HEK293T (cell line): Measurements from ENCODE around the gene SLC26A5.
A peak's percentile ranks its signal among the peaks of the same experiment; 100 is the strongest.

Experiments
- ELF4 ChIP-seq: fragments of 450-650 bp; IDR thresholded peaks from 2 replicates; pipeline ENCODE4 v1.6.1; 2017; ENCODE audit warnings: antibody characterized with exemption
- FOXK2 ChIP-seq: fragments of 450-650 bp; IDR thresholded peaks from 2 replicates; pipeline ENCODE4 v1.6.1; 2016; ENCODE audit warnings: mild to moderate bottlenecking
- SP1 ChIP-seq: fragments of 450-650 bp; IDR thresholded peaks from 2 replicates; pipeline ENCODE4 v1.6.1; 2017
- TARDBP ChIP-seq: fragments of 450-650 bp; IDR thresholded peaks from 2 replicates; pipeline ENCODE4 v1.6.1; 2016

DNA sequence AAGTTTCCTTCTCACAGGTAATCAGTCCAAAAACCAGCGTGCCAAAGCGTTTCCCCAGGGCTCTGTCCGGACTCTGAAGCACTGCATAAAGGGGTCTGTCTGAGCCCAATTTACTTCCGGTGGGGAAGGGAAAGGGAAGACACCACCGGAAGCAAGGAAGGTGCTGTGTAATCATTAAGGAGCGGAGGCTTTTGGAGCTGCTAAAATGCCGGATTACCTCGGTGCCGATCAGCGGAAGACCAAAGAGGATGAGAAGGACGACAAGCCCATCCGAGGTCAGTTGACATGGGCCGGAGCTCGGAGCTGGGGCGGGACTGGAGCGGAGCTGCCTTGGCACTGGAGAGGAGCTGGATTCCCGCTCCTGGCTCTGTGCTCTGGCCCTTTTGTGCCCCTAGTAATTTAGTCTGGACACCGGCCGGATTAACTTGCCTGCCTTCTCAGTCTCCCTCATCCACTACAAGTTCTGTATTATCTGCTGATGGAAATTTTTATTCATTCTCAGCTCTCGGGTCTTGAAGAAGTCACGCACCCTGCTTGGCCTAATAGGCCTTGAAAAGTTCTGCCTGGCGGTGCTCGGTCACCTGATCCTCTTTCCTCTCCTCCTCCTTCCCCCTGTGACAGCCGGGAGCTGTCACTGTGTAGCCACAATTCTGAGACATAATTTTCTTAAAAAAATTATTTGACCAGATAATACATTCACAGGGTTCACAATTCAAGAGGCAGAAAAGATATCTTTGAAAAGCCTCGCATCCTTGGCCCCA, 98.3 kb downstream of the SLC26A5 start, which contains the start of gene PSMC2:
- TF ChIP-seq FOXK2 (no peak), TARDBP (no peak), SP1 (no peak), ELF4 (peak; percentile 48; the same call in 1 of the 2 replicates)
